CD4-positive, alpha-beta T cell (primary cell): Measurements from ENCODE around the gene EIF4E1B. TPM values are rescaled to one million over a fixed set of nuclear protein-coding genes. Genes with fewer than 3 reads are reported as not detected.
A peak's percentile ranks its signal among the peaks of the same experiment; 100 is the strongest.

Experiments
- ATAC-seq: fragments of 200-7000 bp; cut with Tn5 transposase; one replicate; pipeline ENCODE4 v1.10.0; 2022; ENCODE audit warnings: mild to moderate bottlenecking; ENCODE audit not compliant: poor library complexity
- CTCF ChIA-PET: fragments of 350-600 bp; sonication (Branson Sonifier 250); formaldehyde crosslinking; loops from one replicate; lab custom pipeline; 2021; ENCODE audit warnings: antibody characterized with exemption, inconsistent platforms; lab: Charles Lee
- POLR2A ChIA-PET: fragments of 350-600 bp; sonication (Branson Sonifier 250); formaldehyde crosslinking; loops from one replicate; lab custom pipeline; 2021; ENCODE audit warnings: antibody characterized with exemption, inconsistent platforms; lab: Charles Lee
- DNase-seq, 14 experiments: peaks; one replicate each; pipeline ENCODE4 v3.0.0-alpha.2; 2013 to 2020; ENCODE audit warnings: mixed read lengths in 2 of 14
- H3K27ac ChIP-seq, 2 donors: one replicate each; pipeline versions ENCODE4 v1.5.1 to v1.7.0; 2013; ENCODE audit warnings: low read length in 2 of 2, low read depth in 1 of 2, mild to moderate bottlenecking in 1 of 2
- H3K27me3 ChIP-seq, 2 experiments: 1 replicate in 1 of 2; 2 replicates in 1 of 2; pipeline versions ENCODE4 v1.6.1 to v1.7.0; 2013; ENCODE audit warnings: low read length in 2 of 2, control low read depth in 1 of 2, mild to moderate bottlenecking in 1 of 2, moderate library complexity in 1 of 2; ENCODE audit not compliant: insufficient read depth in 2 of 2, control insufficient read depth in 1 of 2
- H3K36me3 ChIP-seq: one replicate; pipeline ENCODE4 v1.6.1; 2013; ENCODE audit warnings: low read length, control low read depth; ENCODE audit not compliant: insufficient read depth
- H3K4me1 ChIP-seq: one replicate; pipeline ENCODE4 v1.6.1; 2013; ENCODE audit warnings: low read length, control low read depth; ENCODE audit not compliant: insufficient read depth
- H3K4me3 ChIP-seq: one replicate; pipeline ENCODE4 v1.5.1; 2013; ENCODE audit warnings: mild to moderate bottlenecking, low read length, moderate library complexity
- H3K9me3 ChIP-seq, 2 experiments: 1 replicate in 1 of 2; 2 replicates in 1 of 2; pipeline versions ENCODE4 v1.6.1 to v1.7.0; 2013; ENCODE audit warnings: low read length in 2 of 2, mild to moderate bottlenecking in 2 of 2, control low read depth in 1 of 2, moderate library complexity in 1 of 2; ENCODE audit not compliant: control insufficient read depth in 1 of 2, insufficient read depth in 1 of 2
- H3K27ac Mint-ChIP-seq: one replicate; pipeline ENCODE4 v1.8.0; 2020; ENCODE audit warnings: mixed read lengths
- H3K27me3 Mint-ChIP-seq: one replicate; pipeline ENCODE4 v1.8.0; 2021; ENCODE audit warnings: mixed read lengths
- H3K36me3 Mint-ChIP-seq: one replicate; pipeline ENCODE4 v1.8.0; 2021; ENCODE audit warnings: low read depth, mixed read lengths
- H3K4me1 Mint-ChIP-seq: one replicate; pipeline ENCODE4 v1.8.0; 2021; ENCODE audit warnings: low read depth, mixed read lengths
- H3K4me3 Mint-ChIP-seq: one replicate; pipeline ENCODE4 v1.8.0; 2020; ENCODE audit warnings: mild to moderate bottlenecking, mixed read lengths
- H3K9me3 Mint-ChIP-seq: one replicate; pipeline ENCODE4 v1.8.0; 2020; ENCODE audit warnings: mixed read lengths
- CTCF ChIP-seq: fragments of 200-600 bp; IDR thresholded peaks from one replicate; pipeline ENCODE4 v1.8.0; 2022; ENCODE audit warnings: antibody characterized with exemption, mild to moderate bottlenecking
- intact Hi-C, 2 experiments: fragments of 100-400 bp; cut with DNase I in 1 of 2; cut with micrococcal nuclease in 1 of 2; formaldehyde crosslinking; loops; one replicate each; pipeline versions ENCODE4 v1.15.1 to v1.9.0; 2023 to 2025; cut with DNase I, micrococcal nuclease
- polyA plus RNA-seq, 2 donors: library from polyadenylated mRNA; unstranded; fragments of 120-200 nt; gene quantifications; one replicate each; pipeline ENCODE4 v1.2.1, GENCODE V29; 2013
- total RNA-seq, 174 experiments: library from RNA in 2 of 174; stranded (reverse) in 2 of 174; gene quantifications; one replicate each; pipeline ENCODE4 v1.2.3 and lab custom pipeline; 2021 to 2026

EIF4E1B gene
- total RNA-seq = not detected
- polyA plus RNA-seq (2013, experiment 1 of 2) = not detected
- not detected for polyA plus RNA-seq (2013, experiment 2 of 2)
- total RNA-seq (lab: John Stamatoyannopoulos, UW) = 0 to 0.36 (median 0) reads per million in 172 experiments

- Histone ChIP-seq H3K36me3 (no peaks in the 10 kb centered on the region), H3K4me1 (peaks cover 15% of the 10 kb centered on the region), H3K27me3 (peaks cover 69 to 70% of the 10 kb centered on the region in 2 experiments), H3K9me3 (peaks cover 0 to 13% of the 10 kb centered on the region in 2 experiments), H3K4me3 (peak within 1 kb of the TSS; percentile 12), H3K27ac (no peak within 1 kb of the TSS)
- DNase-seq (peak in 8 of 14 experiments; percentile 31 to 57 (median 46)), ATAC-seq (peak; percentile 75)
- no peak for TF ChIP-seq CTCF
- Mint-ChIP-seq H3K27me3 (peaks cover 85% of the 10 kb centered on the region), H3K4me1 (peaks cover 9% of the 10 kb centered on the region), H3K9me3 (no peaks in the 10 kb centered on the region), H3K36me3 (no peaks in the 10 kb centered on the region), H3K4me3 (peak within 1 kb of the TSS; percentile 46), H3K27ac (no peak within 1 kb of the TSS)
- POLR2A ChIA-PET = interaction anchor here (0.7 to 1.5 kb wide), 2 partner anchors 9 to 17 kb away, joined by 3 read pairs; no protein-coding TSS in a partner anchor
- intact Hi-C loops = no loop called here
- CTCF ChIA-PET = interaction anchor here (0.6 kb wide), 1 partner anchor 50 kb away, joined by 3 read pairs; no protein-coding TSS in a partner anchor
These were observed at the start of gene EIF4E1B, which contains the start of gene SNCB for GRCh38 chr5:176629853-176630680. TSS of gene EIF4E1B (plus strand) at chr5:176630675. CDS start at chr5:176642788, 12,113 bp downstream. TSS of gene SNCB (minus strand) at chr5:176630534. CDS start at chr5:176629654, 880 bp downstream.

- peaks cover 15 to 31% of the 10 kb centered on the region in 2 experiments for H3K9me3 ChIP-seq
- H3K36me3 ChIP-seq = no peaks in the 10 kb centered on the region
- no peak for TF ChIP-seq CTCF
- no peak for ATAC-seq
- H3K4me3 ChIP-seq = no peak overlapping the region
- Mint-ChIP-seq H3K36me3 (no peaks in the 10 kb centered on the region), H3K9me3 (peaks cover 5% of the 10 kb centered on the region), H3K27ac (no peak overlapping the region), H3K4me1 (no peaks in the 10 kb centered on the region), H3K27me3 (no peaks in the 10 kb centered on the region), H3K4me3 (no peak overlapping the region)
- no peak for DNase-seq
- no peaks in the 10 kb centered on the region for H3K27me3 ChIP-seq
- intact Hi-C loops = no loop called here
- CTCF ChIA-PET = no interaction called here
- POLR2A ChIA-PET = no interaction called here
- H3K4me1 ChIP-seq = peaks cover 5% of the 10 kb centered on the region
- H3K27ac ChIP-seq = no peak overlapping the region
These were observed 49.1 kb upstream of the EIF4E1B start for GRCh38 chr5:176581361-176581760.

- H3K4me3 ChIP-seq = no peak overlapping the region
- no peak overlapping the region for H3K4me3 Mint-ChIP-seq
- DNase-seq = no peak
- ChIA-PET POLR2A (interaction anchor here (0.6 kb wide), 1 partner anchor 46 kb away, joined by 3 read pairs; no protein-coding TSS in a partner anchor), CTCF (interaction anchor here (0.5 kb wide), 1 partner anchor 31 kb away, joined by 3 read pairs; no protein-coding TSS in a partner anchor)
- intact Hi-C loops = no loop called here
- TF ChIP-seq CTCF = no peak
- ATAC-seq = no peak
- H3K4me1 Mint-ChIP-seq = no peaks in the 10 kb centered on the region
- peaks cover 15 to 35% of the 10 kb centered on the region in 2 experiments for H3K9me3 ChIP-seq
- no peak overlapping the region for H3K27ac ChIP-seq
- no peaks in the 10 kb centered on the region for H3K36me3 ChIP-seq
- no peak overlapping the region for H3K27ac Mint-ChIP-seq
- H3K36me3 Mint-ChIP-seq = no peaks in the 10 kb centered on the region
- peaks cover 5% of the 10 kb centered on the region for H3K9me3 Mint-ChIP-seq
- no peaks in the 10 kb centered on the region for H3K27me3 Mint-ChIP-seq
- H3K4me1 ChIP-seq = peaks cover 5% of the 10 kb centered on the region
- H3K27me3 ChIP-seq = no peaks in the 10 kb centered on the region
These were observed 47.4 kb upstream of the EIF4E1B start for GRCh38 chr5:176583076-176583475.
